Left kidney (tissue), 2 donors: ENCODE data around the gene CAMK4. TPM values are rescaled to one million over a fixed set of nuclear protein-coding genes. Genes with fewer than 3 reads are reported as not detected.
"Not testable (repeated sequence)": the region's sequence is repeated elsewhere in the genome, so short reads cannot be mapped to it uniquely, and the experiment has no call there.

ENCODE experiments used
- DNase-seq: peaks from one replicate; pipeline ENCODE4 v3.0.0-alpha.2; 2013
- polyA plus RNA-seq: library from polyadenylated mRNA; unstranded; fragments of 120-200 nt; gene quantifications from one replicate; pipeline ENCODE4 v1.2.1, GENCODE V29; 2013; ENCODE audit not compliant: insufficient read length

CAMK4 gene
- polyA plus RNA-seq, 1 donor: 6.1 TPM

DNA sequence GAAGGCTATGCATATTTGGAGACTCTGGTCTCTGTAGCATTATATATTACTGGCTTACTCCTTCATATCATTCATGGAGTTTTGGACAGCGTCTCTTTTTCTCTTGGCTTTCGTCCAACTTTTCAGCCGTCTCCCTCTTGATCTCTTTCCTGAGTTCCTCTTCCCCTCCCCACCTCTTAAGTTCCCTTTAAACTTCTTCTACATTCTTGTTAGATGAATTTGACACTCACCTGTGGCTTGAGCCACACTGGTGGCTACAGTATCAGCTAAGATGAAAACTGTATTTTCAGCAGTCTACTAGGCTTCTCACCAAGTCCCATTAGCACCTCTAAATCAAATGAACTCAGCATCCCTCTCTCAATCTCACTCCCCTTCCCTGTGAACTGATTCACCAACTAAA lies 160.0 kb downstream of the CAMK4 start:
- peak; percentile 3 for DNase-seq

DNA sequence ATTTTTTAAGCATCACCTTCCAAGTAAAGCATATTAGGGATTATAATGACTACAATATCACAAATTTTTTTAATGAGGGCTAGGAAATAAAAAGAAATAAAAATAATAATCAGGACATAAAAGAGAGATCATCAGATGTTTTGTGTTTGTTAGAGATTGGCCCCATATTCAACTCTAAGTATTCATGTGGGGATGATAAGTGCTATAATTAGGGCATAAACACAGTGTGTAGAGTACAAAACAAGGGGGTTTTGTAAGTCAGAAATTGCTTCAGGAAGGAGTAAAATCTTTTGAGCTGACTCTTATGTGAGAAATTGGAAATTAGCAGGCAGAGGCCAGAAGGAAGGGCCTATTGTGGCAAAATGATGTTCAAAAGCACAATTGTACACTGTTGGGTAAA lies 160.9 kb downstream of the CAMK4 start:
- DNase-seq: no peak

DNA sequence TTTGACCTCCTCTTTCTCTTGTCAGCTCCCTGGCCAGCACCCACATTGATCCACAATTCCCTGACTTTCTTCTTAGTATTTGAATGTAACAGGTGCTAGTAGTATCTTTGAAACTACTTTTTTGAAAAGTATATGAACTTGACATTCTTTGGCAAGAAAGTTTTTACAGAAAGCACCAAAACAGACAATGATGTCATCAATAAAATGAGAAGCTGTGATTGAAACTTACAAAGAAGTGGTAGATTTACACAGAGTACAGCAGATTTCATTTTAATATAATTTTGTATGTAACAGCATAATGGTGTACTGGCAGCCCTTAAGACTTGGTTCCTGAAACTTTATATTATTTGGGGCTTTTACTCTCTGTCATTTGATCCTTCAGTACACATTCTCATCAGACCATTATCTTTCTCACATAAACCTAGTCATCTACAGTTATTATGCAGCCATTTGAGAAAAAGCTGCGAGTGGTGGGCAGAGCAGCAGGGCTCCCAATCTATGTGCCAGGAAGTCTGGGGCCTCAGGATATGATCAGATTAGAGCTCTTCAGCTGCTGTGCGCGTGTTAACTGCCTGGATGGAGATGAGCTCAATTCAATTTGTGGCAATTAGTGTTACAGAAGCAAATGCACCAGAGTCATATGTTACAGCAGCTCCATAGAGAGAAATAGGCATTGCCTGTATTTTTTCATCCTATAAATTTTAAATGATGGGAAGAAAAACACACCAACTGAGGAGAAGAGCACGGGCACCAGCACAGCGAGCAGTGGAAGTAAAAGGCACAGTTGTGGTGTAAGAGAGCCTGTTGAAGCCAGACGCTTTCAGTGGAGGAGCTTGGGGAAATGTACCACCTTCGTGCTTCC lies 162.0 kb downstream of the CAMK4 start:
- DNase-seq: no peak

DNA sequence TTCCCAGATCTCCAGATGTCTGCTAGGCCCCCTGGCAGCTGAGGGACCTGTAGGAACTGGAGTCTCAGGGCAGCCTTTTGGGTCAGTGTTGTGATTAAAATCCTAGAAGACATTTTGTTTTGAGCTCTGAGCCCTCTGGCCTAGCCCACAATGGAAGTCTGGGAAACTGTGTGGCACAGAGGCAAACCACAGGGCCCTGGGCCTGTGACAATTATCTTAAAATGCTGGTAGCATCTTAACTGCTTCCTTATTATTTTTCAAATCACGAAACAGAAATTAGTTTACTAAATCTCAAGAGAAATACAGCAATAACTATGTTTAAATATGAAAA lies 162.6 kb downstream of the CAMK4 start:
- DNase-seq: no peak

DNA sequence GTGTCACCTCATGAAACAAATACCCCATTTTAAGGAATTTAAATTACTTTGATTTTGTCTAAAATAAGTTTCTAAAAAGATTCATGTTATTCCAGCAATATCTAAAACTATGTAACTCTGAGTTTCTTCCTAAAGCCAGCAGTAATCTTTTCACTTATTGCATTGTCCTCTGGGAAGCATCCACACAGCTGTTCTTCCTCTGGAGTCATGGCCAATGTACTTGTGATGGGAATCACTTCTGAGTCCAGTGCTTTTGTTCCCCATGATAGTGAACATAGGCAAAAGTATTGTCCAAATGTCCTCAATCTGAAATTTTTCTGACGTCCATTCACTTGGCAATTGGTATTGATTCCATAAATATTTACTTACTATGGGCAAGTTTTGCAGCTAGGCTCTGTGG lies 163.2 kb downstream of the CAMK4 start:
- no peak for DNase-seq

DNA sequence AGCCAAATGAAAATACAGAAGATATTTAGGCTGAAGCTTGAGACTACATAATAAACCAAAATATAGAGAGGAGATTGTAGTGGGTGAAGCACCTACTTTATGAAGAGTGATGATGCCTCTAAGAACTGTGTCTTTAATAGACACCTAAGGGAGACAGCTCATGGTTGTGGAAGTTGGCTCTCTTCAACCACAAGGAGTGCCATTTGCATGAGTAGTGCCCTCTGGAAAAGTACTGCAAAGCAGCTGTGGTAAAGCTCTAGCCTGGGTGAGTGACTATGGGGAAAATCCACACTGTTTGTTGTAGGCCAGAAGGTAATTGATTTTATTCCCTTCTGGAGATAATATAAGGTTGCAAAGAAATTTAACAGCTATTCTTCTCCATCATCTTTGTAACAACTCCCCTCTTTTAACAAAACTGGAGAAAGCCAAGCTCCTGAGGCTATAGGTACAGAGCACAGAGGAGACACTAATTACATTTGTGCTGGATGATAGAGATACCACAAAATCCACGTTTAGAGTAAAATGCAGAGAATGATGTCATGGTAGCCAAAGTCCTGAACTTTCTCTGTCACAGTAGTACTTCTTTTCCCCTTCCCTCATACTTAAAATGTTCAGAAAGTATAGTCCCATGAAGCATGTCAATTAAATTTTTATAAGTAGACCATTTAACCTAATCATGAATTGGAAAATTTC lies 165.4 kb downstream of the CAMK4 start:
- no peak for DNase-seq

DNA sequence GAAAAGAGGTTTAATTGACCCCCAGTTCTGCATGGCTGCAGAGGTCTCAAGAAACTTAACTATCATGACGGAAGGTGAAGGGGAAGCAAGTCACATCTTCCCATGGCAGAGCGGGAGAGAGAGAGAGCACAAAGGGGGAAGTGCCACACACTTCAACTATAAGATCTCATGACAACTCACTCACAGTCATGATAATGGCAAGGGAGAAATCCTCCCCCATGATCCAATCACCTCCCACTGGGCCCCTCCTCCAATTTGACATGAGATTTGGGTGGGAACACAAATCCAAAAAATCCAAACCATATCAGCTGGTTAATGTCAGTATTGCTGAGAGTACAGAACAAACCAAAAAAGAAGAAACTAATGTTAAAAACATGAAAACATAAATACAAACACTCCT lies 168.0 kb downstream of the CAMK4 start:
- DNase-seq: no peak

DNA sequence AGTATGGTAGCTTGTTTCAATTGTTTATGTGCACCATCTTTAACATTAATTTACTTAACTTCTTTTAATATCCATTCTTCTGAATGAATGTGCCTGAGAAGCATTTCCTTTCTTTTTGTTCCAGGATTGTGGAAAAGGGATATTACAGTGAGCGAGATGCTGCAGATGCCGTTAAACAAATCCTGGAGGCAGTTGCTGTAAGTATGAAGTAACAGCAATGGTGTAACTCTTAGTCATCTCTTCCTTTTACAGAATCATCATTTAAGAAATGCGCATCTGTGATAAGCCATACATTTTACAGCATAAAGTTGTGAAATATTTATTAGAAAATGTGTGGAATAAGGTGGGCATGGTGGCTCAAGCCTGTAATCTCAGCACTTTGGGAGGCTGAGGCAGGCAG lies 170.4 kb downstream of the CAMK4 start:
- no peak for DNase-seq

DNA sequence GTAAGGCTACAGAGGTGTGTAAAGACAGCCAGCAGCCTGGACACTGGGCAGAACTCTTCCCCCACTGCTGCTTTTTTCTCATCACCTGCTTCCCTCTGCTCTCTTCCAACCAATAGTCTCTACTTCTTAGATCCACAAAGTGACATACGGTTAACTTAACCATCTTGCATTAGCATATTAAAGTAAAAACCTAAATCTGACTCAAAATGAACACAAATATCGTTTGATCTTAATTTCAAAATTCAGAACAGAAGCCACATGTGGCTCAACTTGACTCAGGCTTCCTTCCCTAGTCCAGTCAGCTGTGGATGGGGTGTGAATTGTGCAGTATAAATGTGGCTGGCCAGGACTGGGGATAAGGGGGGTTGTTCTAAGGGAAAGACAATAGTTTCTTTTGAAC lies 173.8 kb downstream of the CAMK4 start:
- DNase-seq: no peak

DNA sequence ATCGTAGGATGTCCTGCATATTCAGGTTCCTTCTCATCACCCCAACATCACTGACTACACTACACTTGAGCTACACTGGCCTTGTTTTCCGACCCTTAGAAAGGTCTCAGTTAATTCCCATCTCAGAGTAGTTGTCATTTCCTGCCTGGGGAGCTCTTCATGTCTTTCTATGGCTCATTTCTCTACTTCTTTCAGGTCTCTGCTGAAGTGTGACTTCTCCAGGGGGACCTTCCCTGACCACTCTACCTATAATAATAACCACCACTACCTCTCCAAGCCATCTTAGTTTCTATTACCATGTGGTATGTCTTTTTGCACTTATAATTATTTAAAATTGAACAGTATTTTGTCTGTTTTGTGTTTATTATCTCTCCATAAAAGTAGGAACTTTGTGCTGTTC lies 174.9 kb downstream of the CAMK4 start:
- DNase-seq: no peak

DNA sequence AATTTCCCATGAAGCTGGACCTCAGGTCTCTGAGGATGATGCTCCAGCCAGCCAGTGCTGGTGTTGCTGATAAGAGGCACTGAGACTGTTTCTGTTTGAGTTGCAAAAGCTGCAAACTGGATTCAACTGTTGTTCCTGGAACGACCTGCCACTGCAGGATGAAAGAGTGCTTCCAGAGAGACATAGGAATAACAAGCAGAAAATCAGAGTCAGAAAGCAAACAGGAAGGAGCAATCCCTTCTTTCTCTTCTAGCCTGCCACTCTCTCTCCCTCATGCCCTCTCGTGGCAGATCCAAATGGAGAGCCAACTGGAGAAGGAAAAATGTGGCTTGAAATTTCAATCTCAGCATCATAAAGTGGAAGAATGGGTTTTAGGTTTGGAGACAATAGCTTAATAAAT lies 177.7 kb downstream of the CAMK4 start:
- DNase-seq: no peak

DNA sequence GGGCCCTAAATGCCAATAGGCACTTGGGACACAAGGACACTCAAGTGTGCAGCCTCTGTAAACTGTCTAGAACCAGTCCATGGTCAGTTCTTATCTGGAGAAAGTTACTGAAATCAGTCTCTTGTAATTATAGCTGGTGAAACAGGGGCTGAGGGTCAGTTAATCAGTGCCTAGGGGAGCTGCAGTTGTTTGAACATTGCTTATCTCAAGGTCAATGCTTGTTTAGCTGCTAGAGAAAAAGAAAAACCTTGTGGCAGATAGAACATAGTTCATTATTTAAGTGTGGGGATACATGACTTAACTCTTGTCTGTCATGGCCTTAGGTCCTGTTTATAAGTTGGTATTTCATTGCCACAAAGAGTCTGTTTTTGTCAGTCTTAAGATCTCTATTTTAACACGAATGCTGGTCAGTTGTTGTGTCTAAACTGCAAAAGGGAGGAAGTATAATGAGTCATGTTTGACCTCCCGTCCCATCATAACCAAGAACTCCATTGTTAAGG lies 180.1 kb downstream of the CAMK4 start:
- no peak for DNase-seq

DNA sequence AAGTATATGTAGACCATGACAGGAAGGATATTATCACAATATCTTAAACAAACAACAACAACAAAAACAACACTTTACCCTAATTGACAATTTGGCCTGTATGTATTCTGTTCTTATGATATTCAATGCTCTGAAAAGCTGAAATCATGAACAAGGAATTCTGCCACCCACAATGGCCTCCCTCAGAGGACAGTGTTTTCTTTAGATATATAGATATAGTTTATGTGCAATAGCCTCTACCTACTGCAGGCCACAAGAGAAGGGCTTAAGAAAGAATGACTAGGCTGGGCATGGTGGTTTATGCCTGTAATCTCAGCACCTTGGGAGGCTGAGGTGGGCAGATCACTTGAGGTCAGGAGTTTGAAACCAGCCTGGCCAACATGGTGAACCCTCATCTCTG lies 183.4 kb downstream of the CAMK4 start:
- DNase-seq: no peak

DNA sequence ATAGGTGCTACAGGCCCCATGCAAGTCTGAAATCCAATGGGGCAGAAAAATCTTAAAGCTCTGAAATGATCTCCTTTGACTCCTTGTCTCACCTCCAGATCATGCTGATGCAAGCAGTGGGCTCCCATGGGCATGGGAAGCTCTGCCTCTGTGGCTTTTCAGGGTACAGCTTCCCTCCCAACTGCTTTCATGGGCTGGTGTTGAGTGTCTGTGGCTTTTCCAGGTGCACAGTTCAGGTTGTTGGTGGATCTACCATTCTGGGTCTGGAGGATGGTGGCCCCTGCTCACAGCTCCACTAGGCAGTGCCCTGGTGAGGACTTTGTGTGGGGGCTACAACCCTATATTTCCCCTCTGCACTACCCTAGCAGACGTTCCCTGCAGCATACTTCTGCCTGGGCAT lies 184.6 kb downstream of the CAMK4 start:
- DNase-seq: no peak

DNA sequence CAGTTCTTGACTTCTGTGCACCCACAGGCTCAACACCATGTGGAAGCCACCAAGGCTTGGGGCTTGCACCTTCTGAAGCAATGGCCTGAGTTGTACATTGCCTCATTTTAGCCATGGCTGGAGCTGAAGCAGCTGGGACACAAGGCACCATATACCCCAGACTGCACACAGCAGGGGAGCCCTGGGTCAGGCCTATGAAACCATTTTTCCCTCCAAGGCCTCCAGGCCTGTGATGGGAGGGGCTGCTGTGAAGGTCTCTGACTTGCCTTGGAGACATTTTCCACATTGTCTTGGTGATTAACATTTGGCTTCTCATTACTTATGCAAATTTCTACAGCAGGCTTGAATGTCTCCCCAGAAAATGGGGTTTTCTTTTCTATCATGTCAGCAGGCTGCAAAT lies 185.1 kb downstream of the CAMK4 start:
- DNase-seq: not testable (repeated sequence)

DNA sequence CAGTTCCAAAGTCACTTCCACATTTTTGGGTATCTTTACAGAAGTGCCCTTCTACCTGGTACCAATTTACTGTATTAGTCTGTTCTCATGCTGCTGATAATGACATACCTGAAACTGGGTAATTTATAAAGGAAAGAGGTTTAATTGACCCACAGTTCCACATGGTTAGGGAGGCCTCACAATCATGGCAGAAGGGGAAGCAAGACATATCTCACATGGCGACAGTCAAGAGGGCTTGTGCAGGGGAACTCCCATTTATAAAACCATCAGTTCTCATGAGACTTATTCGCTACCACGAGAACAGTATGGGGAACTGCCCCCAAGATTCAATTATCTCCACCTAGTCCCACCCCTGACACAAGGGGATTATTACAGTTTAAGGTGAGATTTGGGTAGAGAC lies 185.9 kb downstream of the CAMK4 start:
- not testable (repeated sequence) for DNase-seq

DNA sequence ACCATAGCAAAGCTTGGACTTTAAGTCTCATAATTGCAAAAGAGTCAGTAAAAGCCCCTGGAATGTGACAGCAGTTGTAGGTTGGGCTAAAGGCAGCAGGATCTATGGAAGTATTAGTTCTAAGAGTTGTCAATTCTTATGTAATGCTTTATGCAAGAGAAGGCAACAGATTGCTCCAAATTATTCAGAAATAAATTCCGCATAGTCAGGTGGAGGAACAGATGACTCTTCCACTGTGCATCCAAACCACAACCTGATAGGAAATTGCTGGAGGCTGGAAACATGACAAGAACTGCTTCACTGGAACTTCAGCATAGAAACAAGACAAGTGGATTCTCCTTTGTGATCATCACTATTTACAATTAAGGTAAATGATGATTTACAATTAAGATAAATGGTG lies 187.1 kb downstream of the CAMK4 start:
- no peak for DNase-seq

DNA sequence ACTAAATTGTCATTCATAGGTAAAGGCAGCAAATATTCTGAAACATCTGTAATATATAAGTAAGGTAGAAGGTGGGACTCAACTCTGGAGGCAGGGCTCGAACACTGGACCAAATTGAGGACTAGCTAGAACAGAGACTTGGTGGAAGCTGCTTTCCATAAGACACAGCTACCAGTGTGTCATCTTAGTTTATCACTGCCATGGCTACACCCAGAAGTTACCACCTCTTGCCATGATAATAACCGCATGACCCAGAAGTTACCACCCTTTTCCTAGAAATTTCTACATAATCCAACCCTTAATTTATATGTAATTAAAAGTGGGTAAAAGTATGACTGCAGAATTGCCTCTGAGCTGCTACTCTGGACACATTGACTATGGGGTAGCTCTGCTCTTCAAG lies 188.4 kb downstream of the CAMK4 start:
- DNase-seq: no peak

DNA sequence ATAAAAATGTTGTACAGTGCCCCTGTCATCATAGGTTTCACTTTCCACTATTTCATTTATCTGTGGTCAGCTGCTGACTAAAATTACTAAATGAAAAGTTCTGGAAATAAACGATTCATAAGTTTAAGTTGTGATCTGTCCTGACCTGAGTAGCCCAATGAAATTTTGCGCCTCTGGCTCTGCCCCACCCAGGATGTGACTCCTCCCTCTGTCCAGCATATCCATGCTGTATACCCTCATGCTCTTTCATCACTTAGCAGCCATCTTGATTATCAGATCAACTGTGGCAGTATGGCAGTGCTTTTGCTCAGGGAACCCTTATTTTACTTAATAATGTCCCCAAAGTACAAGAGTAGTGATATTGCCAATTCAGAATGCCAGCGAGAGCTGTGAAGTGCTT lies 190.9 kb downstream of the CAMK4 start:
- DNase-seq: no peak

DNA sequence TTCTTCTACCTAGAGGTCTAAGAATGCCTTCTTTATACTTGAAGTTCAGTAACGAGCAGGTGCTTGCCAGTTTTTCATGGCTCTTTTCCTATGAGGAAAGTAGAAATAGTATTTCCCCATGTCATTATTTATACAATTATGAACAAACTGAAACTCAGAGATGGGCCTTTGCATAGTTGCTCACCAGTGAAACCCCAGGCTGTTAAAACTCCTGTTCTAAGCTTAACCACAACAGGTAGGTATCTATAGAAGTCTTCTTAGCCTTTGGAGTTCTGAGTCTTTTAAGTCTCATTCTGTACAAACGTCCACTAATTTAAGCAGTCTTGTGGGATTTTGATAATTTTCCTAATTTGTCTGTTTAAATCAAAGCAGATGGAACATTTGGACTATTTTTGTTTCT lies 198.1 kb downstream of the CAMK4 start:
- DNase-seq: no peak

DNA sequence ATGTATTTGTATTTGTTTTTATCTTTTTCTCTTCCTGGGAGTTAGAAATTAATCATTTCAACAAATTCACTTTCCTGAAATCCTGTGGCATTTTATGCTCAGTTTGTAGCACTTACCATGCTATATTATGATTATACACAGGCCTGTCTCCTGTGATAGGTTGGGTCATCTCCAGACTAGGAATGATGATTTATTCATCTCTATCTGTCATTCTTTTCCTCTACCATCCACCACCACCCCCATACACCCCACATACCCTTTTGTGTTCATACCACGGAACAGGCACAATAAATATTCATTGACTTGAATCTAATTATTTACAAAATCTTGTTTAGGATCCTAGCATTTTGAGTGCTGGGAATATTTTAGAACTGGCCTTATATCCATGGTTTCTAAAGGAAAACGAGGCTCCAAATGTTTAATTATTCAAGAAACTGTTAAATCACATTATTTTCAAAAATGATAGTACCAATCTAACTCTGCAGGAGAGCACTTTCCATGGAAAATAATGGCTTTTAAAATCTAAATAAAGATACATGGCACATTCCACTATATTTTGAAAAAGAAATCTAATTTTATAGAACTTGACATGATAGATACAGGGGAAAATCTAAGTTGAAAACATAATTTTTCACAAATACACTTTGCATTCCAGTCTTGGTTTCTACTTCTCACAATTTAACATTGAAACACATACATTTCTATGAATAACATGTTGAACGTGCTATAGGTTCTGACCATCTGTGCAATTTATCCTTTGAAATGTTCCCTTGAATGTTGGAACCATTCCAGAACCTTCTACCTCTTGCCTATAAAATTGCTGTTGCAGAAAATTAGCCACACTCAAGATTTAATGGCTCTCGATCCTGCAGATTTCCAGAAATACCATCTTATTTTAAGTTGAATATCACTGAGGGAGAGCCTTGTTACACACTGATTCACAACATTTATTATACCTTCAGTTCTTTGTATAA lies 198.8 kb downstream of the CAMK4 start:
- DNase-seq: peak; percentile 15

DNA sequence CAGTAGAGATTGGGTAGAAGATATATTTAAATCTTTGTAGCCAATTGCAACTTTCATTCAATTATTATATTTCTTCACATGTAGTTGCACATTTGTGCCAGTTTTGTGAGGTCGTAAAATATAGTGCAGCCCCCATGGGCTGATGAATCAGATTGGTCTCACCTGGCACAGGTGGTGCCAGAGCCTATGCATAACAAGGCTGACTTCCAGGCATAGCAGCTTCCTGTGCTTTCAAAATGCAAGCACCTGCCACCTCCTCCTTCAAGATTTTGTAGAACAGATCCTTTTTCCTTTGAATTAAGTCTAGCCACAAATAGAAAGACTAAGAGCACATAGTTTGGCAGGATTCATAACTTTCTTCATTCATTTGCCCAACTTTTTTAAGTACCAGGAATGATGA lies 201.0 kb downstream of the CAMK4 start:
- peak; percentile 2 for DNase-seq

DNA sequence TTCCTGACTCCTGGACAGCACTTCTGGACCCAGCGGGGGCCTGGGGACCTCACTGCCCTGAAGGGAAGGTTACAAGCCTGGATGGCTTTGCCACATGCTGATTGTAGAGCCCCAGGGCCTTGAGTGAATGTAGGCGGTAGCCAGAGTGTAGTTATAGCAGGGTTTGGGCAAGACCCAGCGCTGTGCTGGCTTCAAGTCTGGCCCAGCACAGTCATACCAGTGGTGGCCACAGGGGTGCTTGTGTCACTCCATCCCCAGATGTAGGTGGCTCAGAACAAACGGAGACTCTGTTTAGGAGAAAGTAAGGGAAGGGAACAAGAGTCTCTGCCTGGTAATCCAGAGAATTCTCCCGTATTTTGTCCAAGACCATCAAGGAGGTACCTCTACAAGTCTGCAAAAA lies 203.6 kb downstream of the CAMK4 start:
- DNase-seq: no peak
